Measurements from ENCODE around the gene STARD8. TPM values are rescaled to one million over a fixed set of nuclear protein-coding genes. Genes with fewer than 3 reads are reported as not detected.

Gene STARD8
- total RNA-seq, 1 donor from 2014 or later, result 16.0 TPM

DNA sequence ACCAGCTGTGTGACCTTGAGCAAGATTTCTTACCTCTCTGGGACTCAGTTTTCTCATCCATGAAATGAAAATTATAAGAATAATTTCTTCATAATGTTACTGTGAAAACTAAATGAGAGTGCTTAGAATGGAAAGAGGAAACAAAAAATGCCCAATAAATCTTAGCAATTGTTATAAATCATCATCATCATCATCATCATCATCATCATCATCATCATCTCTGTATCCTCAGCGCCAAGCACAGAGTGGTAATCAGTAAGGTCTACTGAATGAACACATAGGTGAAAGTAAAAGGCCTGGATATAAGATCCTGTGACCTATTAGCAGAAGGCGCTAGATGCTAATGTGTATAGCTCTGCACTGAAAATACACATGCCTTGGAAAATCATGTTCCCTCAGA is 6.8 kb upstream of the STARD8 start:
- Histone ChIP-seq H3K27me3 (no peaks in the 10 kb centered on the region), H3K36me3 (no peaks in the 10 kb centered on the region), H3K27ac (no peak overlapping the region), H3K4me3 (no peak overlapping the region), H3K4me1 (no peaks in the 10 kb centered on the region), H3K9me3 (no peaks in the 10 kb centered on the region)
- intact Hi-C loops (cut with DNase I), result no loop called here
- DNase-seq (ENCODE audit: low spot score in 2 of 2), result no peak
- TF ChIP-seq, protein P1, sequence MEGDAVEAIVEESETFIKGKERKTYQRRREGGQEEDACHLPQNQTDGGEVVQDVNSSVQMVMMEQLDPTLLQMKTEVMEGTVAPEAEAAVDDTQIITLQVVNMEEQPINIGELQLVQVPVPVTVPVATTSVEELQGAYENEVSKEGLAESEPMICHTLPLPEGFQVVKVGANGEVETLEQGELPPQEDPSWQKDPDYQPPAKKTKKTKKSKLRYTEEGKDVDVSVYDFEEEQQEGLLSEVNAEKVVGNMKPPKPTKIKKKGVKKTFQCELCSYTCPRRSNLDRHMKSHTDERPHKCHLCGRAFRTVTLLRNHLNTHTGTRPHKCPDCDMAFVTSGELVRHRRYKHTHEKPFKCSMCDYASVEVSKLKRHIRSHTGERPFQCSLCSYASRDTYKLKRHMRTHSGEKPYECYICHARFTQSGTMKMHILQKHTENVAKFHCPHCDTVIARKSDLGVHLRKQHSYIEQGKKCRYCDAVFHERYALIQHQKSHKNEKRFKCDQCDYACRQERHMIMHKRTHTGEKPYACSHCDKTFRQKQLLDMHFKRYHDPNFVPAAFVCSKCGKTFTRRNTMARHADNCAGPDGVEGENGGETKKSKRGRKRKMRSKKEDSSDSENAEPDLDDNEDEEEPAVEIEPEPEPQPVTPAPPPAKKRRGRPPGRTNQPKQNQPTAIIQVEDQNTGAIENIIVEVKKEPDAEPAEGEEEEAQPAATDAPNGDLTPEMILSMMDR (IDR thresholded peaks at IDR 0.05), result no peak

DNA sequence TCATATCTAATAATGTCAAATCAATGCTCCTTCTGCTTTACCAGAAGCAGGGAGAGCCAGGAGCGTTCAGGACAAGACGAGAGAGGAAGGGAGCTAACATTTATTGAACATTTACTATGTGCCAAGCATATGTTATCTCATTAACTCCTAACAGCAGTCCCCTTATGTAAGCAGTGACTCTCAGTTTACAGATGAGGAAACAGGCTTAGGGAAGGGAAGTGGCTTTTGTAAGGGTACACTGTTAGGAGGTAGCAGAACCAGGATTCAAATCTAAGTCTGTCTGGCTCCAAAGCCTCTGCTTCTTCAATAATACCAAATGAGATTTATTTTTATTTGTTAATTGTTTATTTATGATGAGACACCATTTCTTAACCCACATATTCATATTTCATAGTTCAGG is 2.6 kb upstream of the STARD8 start:
- no peaks in the 10 kb centered on the region for H3K27me3 ChIP-seq

DNA sequence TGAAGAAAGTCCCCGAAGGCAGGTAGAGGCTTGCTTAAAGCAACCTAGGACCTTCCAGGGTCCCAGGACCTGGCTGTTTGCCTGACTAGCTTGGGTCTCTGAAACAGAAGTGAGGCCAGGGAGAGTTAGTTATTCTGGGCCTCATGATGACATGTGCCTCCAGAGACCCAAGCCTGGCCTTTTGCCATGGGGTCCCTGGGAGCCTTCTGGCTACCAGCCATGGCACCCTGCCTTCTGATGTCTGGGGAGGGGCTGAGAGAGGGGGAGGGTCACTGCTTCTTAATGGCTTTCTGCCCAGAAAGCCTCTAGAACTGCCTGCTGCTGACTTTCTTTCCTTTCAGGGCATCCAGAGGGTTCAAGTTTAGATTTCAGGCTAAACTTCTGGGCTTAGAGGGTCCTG is 1.0 kb upstream of the STARD8 start:
- H3K4me3 ChIP-seq, result no peak overlapping the region
- no peak for DNase-seq (ENCODE audit: low spot score in 2 of 2)
- no peaks in the 10 kb centered on the region for H3K4me1 ChIP-seq
- TF ChIP-seq, protein P1 (IDR thresholded peaks at IDR 0.05), result no peak
- intact Hi-C loops (cut with DNase I), result no loop called here
- H3K27me3 ChIP-seq, result no peaks in the 10 kb centered on the region
- H3K36me3 ChIP-seq, result no peaks in the 10 kb centered on the region
- no peak overlapping the region for H3K27ac ChIP-seq
- no peaks in the 10 kb centered on the region for H3K9me3 ChIP-seq

More for the DNA sequence above, 2.6 kb upstream of the STARD8 start:
- TF ChIP-seq, protein P1 (IDR thresholded peaks at IDR 0.05), result no peak
- intact Hi-C loops (cut with DNase I), result no loop called here
- no peak for DNase-seq (ENCODE audit: low spot score in 2 of 2)
- Histone ChIP-seq H3K4me1 (no peaks in the 10 kb centered on the region), H3K27ac (no peak overlapping the region), H3K36me3 (no peaks in the 10 kb centered on the region), H3K4me3 (no peak overlapping the region), H3K9me3 (no peaks in the 10 kb centered on the region)

DNA sequence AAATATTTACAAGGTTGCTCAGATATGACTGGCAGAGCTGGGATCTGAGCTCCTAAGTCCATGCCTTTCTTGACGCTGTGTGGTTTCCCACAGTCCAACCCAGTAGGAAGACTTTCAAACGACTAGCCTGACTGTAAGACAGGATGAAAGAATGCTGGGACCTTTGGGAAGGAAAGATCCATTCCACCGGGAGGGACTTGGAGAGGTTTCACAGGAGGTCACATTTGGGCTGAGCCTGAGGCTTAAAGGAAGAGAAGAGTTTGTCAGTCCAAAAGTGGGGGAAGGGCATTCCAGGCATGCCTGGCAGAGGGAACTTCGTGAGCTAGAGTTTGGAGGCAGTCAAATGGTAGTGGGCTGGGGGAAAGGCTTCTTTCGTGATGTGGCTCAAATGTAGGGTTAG is 1.5 kb downstream of the STARD8 start:
- no peaks in the 10 kb centered on the region for H3K9me3 ChIP-seq
- TF ChIP-seq, protein P1 (IDR thresholded peaks at IDR 0.05), result no peak
- H3K4me1 ChIP-seq, result no peaks in the 10 kb centered on the region
- DNase-seq (ENCODE audit: low spot score in 2 of 2), result no peak
- no peaks in the 10 kb centered on the region for H3K36me3 ChIP-seq
- H3K4me3 ChIP-seq, result no peak overlapping the region
- H3K27me3 ChIP-seq, result no peaks in the 10 kb centered on the region
- no peak overlapping the region for H3K27ac ChIP-seq
- intact Hi-C loops (cut with DNase I), result no loop called here

DNA sequence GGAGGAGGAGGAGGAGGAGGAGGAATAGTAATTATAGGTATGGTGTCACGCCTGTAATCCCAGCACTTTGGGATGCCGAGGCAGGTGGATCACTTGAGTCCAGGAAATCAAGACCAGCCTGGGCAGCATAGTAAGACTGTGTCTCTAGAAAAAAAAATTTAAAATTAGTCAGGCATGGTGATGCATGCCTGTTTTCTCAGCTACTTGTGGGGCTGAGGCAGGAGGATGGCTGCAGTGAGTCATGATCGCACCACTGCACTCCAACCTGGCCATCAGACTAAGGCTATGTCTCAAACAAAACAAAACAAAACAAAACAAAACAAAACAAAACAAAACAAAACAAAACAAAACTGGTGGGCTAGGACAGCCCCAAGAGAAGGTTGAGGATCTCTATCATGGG is 3.0 kb downstream of the STARD8 start:
- Histone ChIP-seq H3K4me3 (no peak overlapping the region), H3K27me3 (no peaks in the 10 kb centered on the region)
- no peak for DNase-seq (ENCODE audit: low spot score in 2 of 2)

More for the DNA sequence above, 3.0 kb downstream of the STARD8 start:
- TF ChIP-seq, protein P1 (IDR thresholded peaks at IDR 0.05), result no peak
- intact Hi-C loops (cut with DNase I), result no loop called here
- Histone ChIP-seq H3K27ac (no peak overlapping the region), H3K9me3 (no peaks in the 10 kb centered on the region), H3K4me1 (no peaks in the 10 kb centered on the region), H3K36me3 (no peaks in the 10 kb centered on the region)
